ENCODE measurements around the gene BRI3. TPM values are rescaled to one million over a fixed set of nuclear protein-coding genes. Genes with fewer than 3 reads are reported as not detected.

BRI3 gene
- total and polyA plus RNA-seq, 2 of the 13 experiments (the other 11 are each of a cell fraction or from before 2014, with no cell fraction given), result 54.0 to 103 TPM

- TF ChIP-seq RERE (CRISPR knock-in tag; IDR thresholded peaks at IDR 0.05; ENCODE audit: low read depth) (no peak), AHR (CRISPR knock-in tag; IDR thresholded peaks at IDR 0.05) (no peak), TAF15 (IDR thresholded peaks at IDR 0.05; ENCODE audit: low read depth, low read length, poor library complexity, severe bottlenecking) (no peak), MAZ (IDR thresholded peaks at IDR 0.05; ENCODE audit: borderline replicate concordance, low read depth, low read length) (peak; percentile 58; the same call in 1 of the 2 replicates), MAZ (CRISPR knock-in tag; IDR thresholded peaks at IDR 0.05; ENCODE audit: low read depth) (peak; percentile 85), HDAC2 (CRISPR knock-in tag; IDR thresholded peaks at IDR 0.05) (peak; percentile 58), ZNF225 (CRISPR knock-in tag; IDR thresholded peaks at IDR 0.05) (no peak), ARID2 (CRISPR knock-in tag; IDR thresholded peaks at IDR 0.05; ENCODE audit: borderline replicate concordance) (no peak), TEF (CRISPR knock-in tag; IDR thresholded peaks at IDR 0.05) (no peak), LRRFIP1 (CRISPR knock-in tag; conservative IDR thresholded peaks at IDR 0.05) (no peak), ZBTB2 (CRISPR knock-in tag; IDR thresholded peaks at IDR 0.05; ENCODE audit: low read depth) (peak; percentile 84), BCLAF1 (IDR thresholded peaks at IDR 0.05) (no peak), HOMEZ (CRISPR knock-in tag; IDR thresholded peaks at IDR 0.05; ENCODE audit: low read depth) (0 out of 2 replicates have a peak, but pooled peaks have one; percentile 27)
Measured at GRCh38 chr7:98251601-98252424, 29.7 kb upstream of the BRI3 start, which contains the start of gene TECPR1 (continued).
